SK-N-SH treated with all-trans-retinoic acid at 6 μM for 48 hours (cell line): ENCODE results near the gene GNPTAB.

Experiments used
- ATAC-seq: fragments of 200-7000 bp; cut with Tn5 transposase; 3 replicates; pipeline ENCODE4 v1.9.1; 2020; ENCODE audit warnings: mild to moderate bottlenecking, moderate library complexity
- ARNTL ChIP-seq: fragments of 450-650 bp; formaldehyde crosslinking; IDR thresholded peaks from 2 replicates; pipeline ENCODE4 v1.5.0; 2020; ENCODE audit warnings: low read depth, mild to moderate bottlenecking, moderate library complexity, borderline replicate concordance
- BACH2 ChIP-seq: fragments of 250-450 bp; sonication (Bioruptor Pico); IDR thresholded peaks from 2 replicates; pipeline ENCODE4 v1.9.0; 2021; ENCODE audit warnings: mild to moderate bottlenecking, borderline replicate concordance
- CREB5 ChIP-seq: fragments of 250-450 bp; sonication (Bioruptor Pico); IDR thresholded peaks from 2 replicates; pipeline ENCODE4 v1.5.1; 2020; ENCODE audit warnings: low read depth, mild to moderate bottlenecking, moderate library complexity
- CSDC2 ChIP-seq: fragments of 250-450 bp; sonication (Bioruptor Pico); IDR thresholded peaks from 2 replicates; pipeline ENCODE4 v1.5.0; 2020; ENCODE audit warnings: mild to moderate bottlenecking, moderate library complexity
- CSRNP3 ChIP-seq: fragments of 250-450 bp; sonication (Bioruptor Pico); IDR thresholded peaks from 2 replicates; pipeline ENCODE4 v1.5.1; 2021; ENCODE audit warnings: mild to moderate bottlenecking, moderate library complexity
- ESRRG ChIP-seq: fragments of 250-450 bp; sonication (Bioruptor Pico); IDR thresholded peaks from 2 replicates; pipeline ENCODE4 v1.6.1; 2021; ENCODE audit warnings: mild to moderate bottlenecking
- GLIS3 ChIP-seq: fragments of 250-450 bp; sonication (Bioruptor Pico); IDR thresholded peaks from 2 replicates; pipeline ENCODE4 v1.5.0; 2020; ENCODE audit warnings: mild to moderate bottlenecking, moderate library complexity
- ISL1 ChIP-seq: fragments of 250-450 bp; sonication (Bioruptor Pico); IDR thresholded peaks from 2 replicates; pipeline ENCODE4 v2.1.2; 2022; ENCODE audit warnings: mild to moderate bottlenecking, moderate library complexity
- OSR1 ChIP-seq: fragments of 250-450 bp; sonication (Bioruptor Pico); IDR thresholded peaks from 2 replicates; pipeline ENCODE4 v1.8.0; 2022; ENCODE audit warnings: moderate library complexity, mild to moderate bottlenecking, inconsistent platforms
- PATZ1 ChIP-seq: fragments of 250-450 bp; sonication (Bioruptor Pico); IDR thresholded peaks from 2 replicates; pipeline ENCODE4 v1.8.0; 2020; ENCODE audit warnings: mild to moderate bottlenecking, moderate library complexity, borderline replicate concordance
- POU6F1 ChIP-seq: fragments of 250-450 bp; sonication (Bioruptor Pico); IDR thresholded peaks from 2 replicates; pipeline ENCODE4 v1.8.0; 2021; ENCODE audit warnings: low read depth, mild to moderate bottlenecking, moderate library complexity, borderline replicate concordance
- PPARA ChIP-seq: fragments of 250-450 bp; sonication (Bioruptor Pico); IDR thresholded peaks from 2 replicates; pipeline ENCODE4 v1.5.0; 2020; ENCODE audit warnings: mild to moderate bottlenecking, borderline replicate concordance
- RARB ChIP-seq: fragments of 250-450 bp; sonication (Bioruptor Pico); IDR thresholded peaks from 2 replicates; pipeline ENCODE4 v1.8.0; 2021; ENCODE audit warnings: mild to moderate bottlenecking, moderate library complexity
- SNAI2 ChIP-seq: fragments of 250-450 bp; sonication (Bioruptor Pico); IDR thresholded peaks from 2 replicates; pipeline ENCODE4 v1.5.0; 2020; ENCODE audit warnings: mild to moderate bottlenecking, moderate library complexity
- TCF4 ChIP-seq: fragments of 250-450 bp; sonication (Bioruptor Pico); IDR thresholded peaks from 2 replicates; pipeline ENCODE4 v1.8.0; 2021; ENCODE audit warnings: mild to moderate bottlenecking, moderate library complexity, borderline replicate concordance
- TOX ChIP-seq: fragments of 250-450 bp; sonication (Bioruptor Pico); IDR thresholded peaks from 2 replicates; pipeline ENCODE4 v1.8.0; 2021; ENCODE audit warnings: mild to moderate bottlenecking, moderate library complexity, borderline replicate concordance
- TSHZ2 ChIP-seq: fragments of 250-450 bp; sonication (Bioruptor Pico); IDR thresholded peaks from 2 replicates; pipeline ENCODE4 v1.5.0; 2020; ENCODE audit warnings: mild to moderate bottlenecking, moderate library complexity
- ZC3H10 ChIP-seq: fragments of 250-450 bp; sonication (Bioruptor Pico); IDR thresholded peaks from 2 replicates; pipeline ENCODE4 v1.5.1; 2021; ENCODE audit warnings: mild to moderate bottlenecking, moderate library complexity
- ZFP3 ChIP-seq: fragments of 250-450 bp; sonication (Bioruptor Pico); IDR thresholded peaks from 2 replicates; pipeline ENCODE4 v1.5.0; 2020; ENCODE audit warnings: mild to moderate bottlenecking, moderate library complexity
- ZFP30 ChIP-seq: fragments of 450-650 bp; formaldehyde crosslinking; IDR thresholded peaks from 2 replicates; pipeline ENCODE4 v1.5.0; 2022; ENCODE audit warnings: mild to moderate bottlenecking, moderate library complexity
- ZNF565 ChIP-seq: fragments of 450-650 bp; formaldehyde crosslinking; conservative IDR thresholded peaks from 2 replicates; pipeline ENCODE4 v1.5.0; 2020; ENCODE audit warnings: low read depth, mild to moderate bottlenecking, moderate library complexity
- ZNF70 ChIP-seq: fragments of 450-650 bp; formaldehyde crosslinking; IDR thresholded peaks from 2 replicates; pipeline ENCODE4 v1.5.0; 2020; ENCODE audit warnings: mild to moderate bottlenecking, moderate library complexity

Gene GNPTAB

GRCh38 chr12:101707131-101707782 lies 123.5 kb downstream of the GNPTAB start:
- TF ChIP-seq ZFP30 (CRISPR knock-in tag) (no peak), CSDC2 (CRISPR knock-in tag) (no peak), TOX (CRISPR knock-in tag) (no peak), TSHZ2 (CRISPR knock-in tag) (no peak), PATZ1 (no peak), ESRRG (CRISPR knock-in tag) (no peak), ZNF70 (no peak), ZFP3 (CRISPR knock-in tag) (no peak), ZC3H10 (no peak), ISL1 (no peak), OSR1 (CRISPR knock-in tag) (no peak), ARNTL (CRISPR knock-in tag) (no peak), CSRNP3 (no peak), SNAI2 (CRISPR knock-in tag) (no peak), ZNF565 (no peak), TCF4 (no peak), BACH2 (CRISPR knock-in tag) (no peak), PPARA (CRISPR knock-in tag) (no peak), GLIS3 (CRISPR knock-in tag) (no peak)
- ATAC-seq, result no peak

- no peak for ATAC-seq
- no peak for TF ChIP-seq PATZ1
- TF ChIP-seq BACH2 (CRISPR knock-in tag), result no peak
- no peak for TF ChIP-seq ISL1
- no peak for TF ChIP-seq CSDC2 (CRISPR knock-in tag)
- TF ChIP-seq ZFP30 (CRISPR knock-in tag), result no peak
- no peak for TF ChIP-seq CREB5 (CRISPR knock-in tag)
- TF ChIP-seq CSRNP3, result no peak
- TF ChIP-seq ZFP3 (CRISPR knock-in tag), result no peak
- no peak for TF ChIP-seq POU6F1 (CRISPR knock-in tag)
- TF ChIP-seq ESRRG (CRISPR knock-in tag), result no peak
- no peak for TF ChIP-seq TOX (CRISPR knock-in tag)
- no peak for TF ChIP-seq GLIS3 (CRISPR knock-in tag)
- TF ChIP-seq RARB, result no peak
- no peak for TF ChIP-seq ZC3H10
- TF ChIP-seq TCF4, result no peak
- no peak for TF ChIP-seq TSHZ2 (CRISPR knock-in tag)
- no peak for TF ChIP-seq ZNF70
- TF ChIP-seq PPARA (CRISPR knock-in tag), result no peak
Measured at GRCh38 chr12:101706403-101706802, 124.4 kb downstream of the GNPTAB start.
